ENCODE data around the gene IGDCC3.

DNA sequence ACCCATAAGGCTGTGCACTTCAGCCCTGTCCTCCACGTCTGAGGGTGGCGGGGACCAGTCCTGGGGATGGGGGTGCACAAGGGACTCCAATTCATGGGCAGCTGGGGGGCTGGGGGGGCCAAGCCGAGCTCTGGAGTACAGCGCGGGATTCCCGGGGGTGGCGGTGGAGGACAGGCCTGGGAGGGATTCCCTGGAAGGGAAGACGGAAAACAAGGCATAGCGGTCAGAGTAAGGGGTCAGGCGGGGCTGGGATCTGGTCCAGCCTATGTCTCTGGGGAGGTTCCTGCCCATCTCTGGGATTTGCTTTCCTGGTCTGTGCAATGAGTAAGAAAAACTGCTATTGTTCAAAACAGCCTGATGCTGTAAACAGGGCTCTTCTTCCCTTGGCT lies 8.1 kb upstream of the IGDCC3 start:
- TF ChIP-seq EZH2 (IDR thresholded peaks at IDR 0.05; ENCODE audit: borderline replicate concordance, insufficient read depth, low read depth, low read length, poor library complexity, severe bottlenecking), result no peak
- TF ChIP-seq, protein P1, sequence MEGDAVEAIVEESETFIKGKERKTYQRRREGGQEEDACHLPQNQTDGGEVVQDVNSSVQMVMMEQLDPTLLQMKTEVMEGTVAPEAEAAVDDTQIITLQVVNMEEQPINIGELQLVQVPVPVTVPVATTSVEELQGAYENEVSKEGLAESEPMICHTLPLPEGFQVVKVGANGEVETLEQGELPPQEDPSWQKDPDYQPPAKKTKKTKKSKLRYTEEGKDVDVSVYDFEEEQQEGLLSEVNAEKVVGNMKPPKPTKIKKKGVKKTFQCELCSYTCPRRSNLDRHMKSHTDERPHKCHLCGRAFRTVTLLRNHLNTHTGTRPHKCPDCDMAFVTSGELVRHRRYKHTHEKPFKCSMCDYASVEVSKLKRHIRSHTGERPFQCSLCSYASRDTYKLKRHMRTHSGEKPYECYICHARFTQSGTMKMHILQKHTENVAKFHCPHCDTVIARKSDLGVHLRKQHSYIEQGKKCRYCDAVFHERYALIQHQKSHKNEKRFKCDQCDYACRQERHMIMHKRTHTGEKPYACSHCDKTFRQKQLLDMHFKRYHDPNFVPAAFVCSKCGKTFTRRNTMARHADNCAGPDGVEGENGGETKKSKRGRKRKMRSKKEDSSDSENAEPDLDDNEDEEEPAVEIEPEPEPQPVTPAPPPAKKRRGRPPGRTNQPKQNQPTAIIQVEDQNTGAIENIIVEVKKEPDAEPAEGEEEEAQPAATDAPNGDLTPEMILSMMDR (IDR thresholded peaks at IDR 0.05), result peak; percentile 38
